HCT116 (cell line): ENCODE data around the gene TJP3. TPM values are rescaled to one million over a fixed set of nuclear protein-coding genes. Genes with fewer than 3 reads are reported as not detected.

Experiments used
- ATAC-seq: fragments of 200-7000 bp; cut with Tn5 transposase; 2 replicates; pipeline ENCODE4 v1.9.1; 2020; ENCODE audit warnings: mild to moderate bottlenecking, moderate library complexity
- BruUV-seq: library from RNA; stranded (reverse); fragments of 400-500 nt; replicated peaks from 2 replicates; lab custom pipeline; 2021; lab: Mats Ljungman, UMichigan
- CTCF ChIA-PET: fragments of 300-600 bp; sonication (Branson Sonifier 250); formaldehyde crosslinking; loops from one replicate; lab custom pipeline; 2021; ENCODE audit warnings: antibody characterized with exemption; lab: Charles Lee
- POLR2A ChIA-PET: fragments of 300-600, 350-600 bp; sonication (Branson Sonifier 250); formaldehyde crosslinking; loops from one replicate; lab custom pipeline; 2021; ENCODE audit warnings: antibody characterized with exemption; lab: Charles Lee
- RAD21 ChIA-PET, 2 experiments: fragments of 300-600 bp; sonication (Branson Sonifier 250); formaldehyde crosslinking; loops; one replicate each; lab custom pipeline; 2023; ENCODE audit warnings: low total read pairs in 2 of 2; ENCODE audit not compliant: uncharacterized antibody in 2 of 2, unreplicated experiment in 2 of 2, low non-redundant PET in 1 of 2; lab: Charles Lee
- DNase-seq: peaks from one replicate; pipeline ENCODE4 v3.0.0-alpha.2; 2010; ENCODE audit warnings: low read depth, low spot score
- H2AFZ ChIP-seq: fragments of 200-600 bp; shearing (Covaris generic), sonication (generic); 2 replicates; pipeline ENCODE4 v1.6.1; 2017; ENCODE audit warnings: low read depth, mixed run types, mixed read lengths, antibody characterized with exemption, low read length; ENCODE audit not compliant: poor library complexity, severe bottlenecking
- H3K27ac ChIP-seq: 2 replicates; pipeline ENCODE4 v1.5.1; 2012; ENCODE audit warnings: low read depth, low read length
- H3K27me3 ChIP-seq: fragments of 200-600 bp; sonication (generic); 2 replicates; pipeline ENCODE4 v1.6.1; 2016; ENCODE audit warnings: mixed run types, low read length, mixed read lengths; ENCODE audit not compliant: insufficient read depth
- H3K36me3 ChIP-seq, 2 experiments: fragments of 200-500 bp in 1 of 2; fragments of 200-600 bp in 1 of 2; sonication (Bioruptor generic) in 1 of 2; sonication (generic) in 1 of 2; 2 replicates each; pipeline versions ENCODE4 v1.5.1 to v1.6.1; 2014 to 2016; ENCODE audit warnings: low read length in 2 of 2, inconsistent platforms in 1 of 2, mixed read lengths in 1 of 2, mixed run types in 1 of 2; ENCODE audit not compliant: insufficient read depth in 2 of 2, control insufficient read depth in 1 of 2
- H3K4me1 ChIP-seq, 2 experiments: fragments of 200-600 bp in 1 of 2; sonication (generic) in 1 of 2; 2 replicates each; pipeline versions ENCODE4 v1.5.1 to v1.6.1; 2012 to 2017; ENCODE audit warnings: low read length in 2 of 2, inconsistent platforms in 1 of 2, mild to moderate bottlenecking in 1 of 2, mixed read lengths in 1 of 2, mixed run types in 1 of 2, moderate library complexity in 1 of 2; ENCODE audit not compliant: insufficient read depth in 2 of 2, control insufficient read depth in 1 of 2
- H3K4me2 ChIP-seq: fragments of 200-600 bp; sonication (generic); 2 replicates; pipeline ENCODE4 v1.6.1; 2017; ENCODE audit warnings: mixed run types, low read length, mixed read lengths
- H3K4me3 ChIP-seq, 2 experiments: fragments of 200-600 bp in 1 of 2; sonication (generic) in 1 of 2; replicated peaks in 1 of 2; 2 replicates each; pipeline ENCODE4 v1.5.1; 2011 to 2016; ENCODE audit warnings: low read length in 2 of 2, control low read depth in 1 of 2, low read depth in 1 of 2, mild to moderate bottlenecking in 1 of 2, mixed read lengths in 1 of 2, mixed run types in 1 of 2
- H3K79me2 ChIP-seq: fragments of 200-600 bp; sonication (generic); 2 replicates; pipeline ENCODE4 v1.6.1; 2017; ENCODE audit warnings: mild to moderate bottlenecking, mixed run types, low read length, moderate library complexity, mixed read lengths; ENCODE audit not compliant: insufficient read depth
- H3K9ac ChIP-seq: fragments of 200-600 bp; sonication (generic); 2 replicates; pipeline ENCODE4 v1.6.1; 2016; ENCODE audit warnings: low read length, mixed read lengths
- H3K9me2 ChIP-seq: fragments of 200-600 bp; sonication (generic), shearing (Covaris generic); 2 replicates; pipeline ENCODE4 v1.6.1; 2017; ENCODE audit warnings: mixed run types, mild to moderate bottlenecking, moderate library complexity; ENCODE audit not compliant: insufficient read depth
- H3K9me3 ChIP-seq, 2 experiments: fragments of 200-500 bp in 1 of 2; fragments of 200-600 bp in 1 of 2; sonication (Bioruptor generic) in 1 of 2; sonication (generic) in 1 of 2; 2 replicates each; pipeline ENCODE4 v1.6.1; 2014 to 2017; ENCODE audit warnings: low read length in 2 of 2, mixed read lengths in 2 of 2, inconsistent platforms in 1 of 2, low read depth in 1 of 2, mild to moderate bottlenecking in 1 of 2, mixed run types in 1 of 2, moderate library complexity in 1 of 2; ENCODE audit not compliant: control insufficient read depth in 1 of 2, insufficient read depth in 1 of 2
- H4K20me1 ChIP-seq: fragments of 200-600 bp; sonication (generic), shearing (Covaris generic); 2 replicates; pipeline ENCODE4 v1.6.1; 2017; ENCODE audit warnings: mixed run types, mild to moderate bottlenecking, moderate library complexity; ENCODE audit not compliant: insufficient read depth
- EGR1 ChIP-seq: IDR thresholded peaks from 2 replicates; pipeline ENCODE4 v1.6.1; 2012; ENCODE audit warnings: low read depth
- ELF1 ChIP-seq: IDR thresholded peaks from 2 replicates; pipeline ENCODE4 v1.6.1; 2012; ENCODE audit warnings: low read depth, borderline replicate concordance
- EZH2 ChIP-seq: fragments of 200-600 bp; sonication (generic); IDR thresholded peaks from 2 replicates; pipeline ENCODE4 v1.6.1; 2017; ENCODE audit warnings: antibody characterized with exemption, mixed run types
- FOSL1 ChIP-seq: IDR thresholded peaks from 2 replicates; pipeline ENCODE4 v1.6.1; 2012; ENCODE audit warnings: low read depth
- POLR2A ChIP-seq: IDR thresholded peaks from 2 replicates; pipeline ENCODE4 v1.7.0; 2011; ENCODE audit warnings: borderline replicate concordance; ENCODE audit not compliant: insufficient read depth, insufficient read length; ENCODE audit errors: extremely low read depth
- RAD21 ChIP-seq: IDR thresholded peaks from 2 replicates; pipeline ENCODE4 v1.6.1; 2012; ENCODE audit warnings: low read depth, mild to moderate bottlenecking
- SIN3A ChIP-seq: IDR thresholded peaks from 2 replicates; pipeline ENCODE4 v1.6.1; 2012; ENCODE audit warnings: low read depth
- SP1 ChIP-seq: IDR thresholded peaks from 2 replicates; pipeline ENCODE4 v1.6.1; 2012; ENCODE audit warnings: low read depth
- SRF ChIP-seq: IDR thresholded peaks from 2 replicates; pipeline ENCODE4 v1.6.1; 2012; ENCODE audit warnings: low read depth
- ZFX ChIP-seq: fragments of 450-650 bp; IDR thresholded peaks from 2 replicates; pipeline ENCODE4 v1.6.1; 2017
- intact Hi-C: fragments of 100-400 bp; cut with micrococcal nuclease; formaldehyde crosslinking; loops from 2 replicates; pipeline ENCODE4 v1.10.0; 2022
- total RNA-seq: library from RNA; stranded (reverse); gene quantifications from one replicate; pipeline ENCODE4 v1.2.1, GENCODE V29; 2021; ENCODE audit not compliant: unreplicated experiment
- TF ChIP-seq, protein P1 (sequence below): IDR thresholded peaks from 2 replicates; pipeline ENCODE4 v1.6.1; 2011; ENCODE audit warnings: mild to moderate bottlenecking, low read length, moderate library complexity; ENCODE audit not compliant: insufficient replicate concordance; ENCODE audit errors: extremely low read depth
- TF ChIP-seq, protein P2 (sequence below): IDR thresholded peaks from 2 replicates; pipeline ENCODE4 v1.6.1; 2012

TJP3 gene
- total RNA-seq, 1 experiment from 2014 or later, result 69.6 TPM

DNA sequence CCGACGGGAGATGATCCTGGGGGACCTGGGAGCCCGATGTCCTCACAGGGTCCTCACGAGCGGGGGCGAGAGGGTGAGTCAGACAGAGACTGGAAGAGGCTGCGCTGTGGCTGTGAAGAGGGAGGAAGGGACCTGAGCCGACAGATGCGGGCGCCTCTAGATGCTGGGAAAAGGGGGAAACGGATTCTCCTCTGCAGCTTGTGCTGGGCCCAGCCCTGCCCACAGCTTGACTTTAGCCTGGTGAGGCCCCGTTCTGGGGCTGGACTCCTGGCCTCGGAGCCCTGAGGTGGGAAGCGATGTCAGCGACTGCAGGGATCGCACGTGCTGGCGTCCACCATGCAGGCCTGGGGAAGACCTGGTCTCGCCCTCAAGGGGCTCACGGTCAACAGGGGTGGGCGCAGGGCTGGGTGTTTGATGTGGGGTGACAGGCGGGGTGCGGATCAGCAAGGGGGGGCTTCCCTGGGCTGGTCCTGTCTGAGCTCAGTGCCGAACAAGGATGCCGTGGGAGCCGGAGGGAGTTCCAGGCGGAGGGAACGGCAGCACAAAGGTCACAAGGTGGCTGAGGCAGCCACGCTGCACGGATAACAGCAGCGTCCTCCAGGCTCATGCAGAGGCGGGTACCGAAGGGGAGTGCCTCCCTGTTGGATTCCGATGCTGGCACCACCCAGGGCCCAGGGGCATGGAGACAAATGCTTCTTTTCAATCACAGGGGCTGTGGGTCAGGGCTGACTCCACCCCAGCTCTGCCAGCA, 39.7 kb upstream of the TJP3 start:
- intact Hi-C loops, result no loop called here
- H2AFZ ChIP-seq, result no peak overlapping the region
- DNase-seq (no peak), ATAC-seq (no peak)
- no peak overlapping the region for H3K4me2 ChIP-seq
- no peaks in the 10 kb centered on the region for H3K27me3 ChIP-seq
- H3K9me3 ChIP-seq, result no peaks in the 10 kb centered on the region
- POLR2A ChIA-PET, result no interaction called here
- BruUV-seq, result no TSS peak
- no peak for TF ChIP-seq ZFX
- no peak for TF ChIP-seq POLR2A
- TF ChIP-seq ELF1, result no peak
- no peak for TF ChIP-seq EZH2
- TF ChIP-seq FOSL1, result no peak
- no peak for TF ChIP-seq RAD21
- no peak for TF ChIP-seq EGR1
- TF ChIP-seq, protein P1, sequence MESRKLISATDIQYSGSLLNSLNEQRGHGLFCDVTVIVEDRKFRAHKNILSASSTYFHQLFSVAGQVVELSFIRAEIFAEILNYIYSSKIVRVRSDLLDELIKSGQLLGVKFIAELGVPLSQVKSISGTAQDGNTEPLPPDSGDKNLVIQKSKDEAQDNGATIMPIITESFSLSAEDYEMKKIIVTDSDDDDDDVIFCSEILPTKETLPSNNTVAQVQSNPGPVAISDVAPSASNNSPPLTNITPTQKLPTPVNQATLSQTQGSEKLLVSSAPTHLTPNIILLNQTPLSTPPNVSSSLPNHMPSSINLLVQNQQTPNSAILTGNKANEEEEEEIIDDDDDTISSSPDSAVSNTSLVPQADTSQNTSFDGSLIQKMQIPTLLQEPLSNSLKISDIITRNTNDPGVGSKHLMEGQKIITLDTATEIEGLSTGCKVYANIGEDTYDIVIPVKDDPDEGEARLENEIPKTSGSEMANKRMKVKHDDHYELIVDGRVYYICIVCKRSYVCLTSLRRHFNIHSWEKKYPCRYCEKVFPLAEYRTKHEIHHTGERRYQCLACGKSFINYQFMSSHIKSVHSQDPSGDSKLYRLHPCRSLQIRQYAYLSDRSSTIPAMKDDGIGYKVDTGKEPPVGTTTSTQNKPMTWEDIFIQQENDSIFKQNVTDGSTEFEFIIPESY, result no peak
- TF ChIP-seq SP1, result no peak
- TF ChIP-seq, protein P2, sequence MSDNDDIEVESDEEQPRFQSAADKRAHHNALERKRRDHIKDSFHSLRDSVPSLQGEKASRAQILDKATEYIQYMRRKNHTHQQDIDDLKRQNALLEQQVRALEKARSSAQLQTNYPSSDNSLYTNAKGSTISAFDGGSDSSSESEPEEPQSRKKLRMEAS, result no peak
- no peak for TF ChIP-seq SIN3A
- no peak for TF ChIP-seq SRF
- no peaks in the 10 kb centered on the region for H3K79me2 ChIP-seq
- H3K4me3 ChIP-seq, result no peak overlapping the region
- no peaks in the 10 kb centered on the region for H4K20me1 ChIP-seq
- peaks cover 0 to 8% of the 10 kb centered on the region in 2 experiments; a peak in 1 of 4 replicates for H3K4me1 ChIP-seq
- CTCF ChIA-PET, result no interaction called here
- RAD21 ChIA-PET, result no interaction called here
- H3K9me2 ChIP-seq, result no peaks in the 10 kb centered on the region
- no peak overlapping the region for H3K9ac ChIP-seq
- peaks cover 6 to 9% of the 10 kb centered on the region in 2 experiments; a peak in 2 of 4 replicates for H3K36me3 ChIP-seq
- H3K27ac ChIP-seq, result no peak overlapping the region
